Measurements from ENCODE around the gene PLEKHA1. TPM values are rescaled to one million over a fixed set of nuclear protein-coding genes. Genes with fewer than 3 reads are reported as not detected.

The PLEKHA1 gene
- total and polyA plus RNA-seq, 2 of the 4 experiments (the other 2 are of a cell fraction) = 7.2 to 9.5 TPM

DNA sequence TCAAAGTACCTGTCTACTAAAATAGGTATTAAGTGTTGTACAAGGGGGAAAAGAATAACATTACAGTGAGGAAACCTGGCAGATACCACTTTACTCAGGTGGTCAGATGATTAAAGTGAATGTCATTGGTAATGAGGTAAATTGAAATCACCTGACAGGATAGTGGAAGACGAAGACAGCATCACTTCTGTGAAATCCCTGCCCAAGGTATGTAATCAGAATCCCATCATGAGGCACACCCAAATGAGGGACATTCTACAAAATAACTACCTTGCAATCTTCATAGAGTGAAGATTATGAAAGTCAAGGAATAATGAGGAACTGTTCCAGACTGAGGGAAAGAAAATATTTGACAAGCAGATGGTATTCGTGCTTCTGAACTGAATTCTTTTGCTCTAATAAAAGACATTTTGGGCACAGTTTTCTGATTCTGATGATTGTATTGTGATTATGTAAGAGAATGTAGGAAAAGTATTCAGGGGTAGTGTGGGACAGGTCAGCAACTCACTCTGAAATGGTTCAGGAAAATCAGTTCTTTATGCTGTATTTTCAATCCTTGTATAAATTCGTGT lies 46.6 kb downstream of the PLEKHA1 start:
- DNase-seq (no peak), ATAC-seq (ENCODE audit: low read depth) (no peak)
- Histone ChIP-seq H3K9me3 (ENCODE audit: control insufficient read depth, insufficient read depth, low read length) (no peaks in the 10 kb centered on the region), H4K20me1 (ENCODE audit: insufficient read depth, low read length) (no peaks in the 10 kb centered on the region), H3K9ac (ENCODE audit: low read depth, low read length) (no peak overlapping the region), H3K27ac (ENCODE audit: insufficient read depth, low read length) (no peak overlapping the region), H4K8ac (ENCODE audit: low read depth in 2 of 2, low read length in 2 of 2) (no peak overlapping the region), H4K5ac (ENCODE audit: low read depth, low read length) (no peak overlapping the region), H3K23ac (ENCODE audit: low read depth, low read length) (no peak overlapping the region), H3K4ac (ENCODE audit: low read depth, low read length) (no peak overlapping the region), H3K4me1 (ENCODE audit: control insufficient read depth, insufficient read depth, low read length) (peaks cover 4% of the 10 kb centered on the region), H3K79me1 (ENCODE audit: low read depth in 1 of 2, low read length in 2 of 2) (no peaks in the 10 kb centered on the region), H2BK5ac (ENCODE audit: low read depth, low read length, poor library complexity, severe bottlenecking) (no peak overlapping the region), H4K91ac (ENCODE audit: insufficient read depth, low read depth, low read length) (no peak overlapping the region), H2AK5ac (ENCODE audit: low read depth, low read length) (no peak overlapping the region), H3K27me3 (ENCODE audit: control insufficient read depth, insufficient read depth, low read length) (no peaks in the 10 kb centered on the region), H3K18ac (ENCODE audit: low read depth, low read length) (no peak overlapping the region), H3K9me1 (ENCODE audit: insufficient read depth, low read length) (peaks cover 5% of the 10 kb centered on the region), H3K4me2 (ENCODE audit: low read depth, low read length) (no peak overlapping the region), H2BK20ac (ENCODE audit: low read depth, low read length) (no peak overlapping the region), H2AK9ac (replicated peaks; ENCODE audit: low read depth, low read length, poor library complexity) (no peak overlapping the region), H2BK120ac (ENCODE audit: low read depth, low read length) (no peak overlapping the region), H3K14ac (replicated peaks; ENCODE audit: low read depth, low read length) (no peak overlapping the region), H3K56ac (ENCODE audit: extremely low read depth, insufficient read depth, low read length) (no peak overlapping the region; the same call in 1 of the 2 replicates), H3K36me3 (ENCODE audit: control insufficient read depth, insufficient read depth, low read length) (peaks cover under 1% of the 10 kb centered on the region; the same call in 1 of the 2 replicates), H2AFZ (replicated peaks; ENCODE audit: low read length, poor library complexity) (no peak overlapping the region), H2BK15ac (ENCODE audit: low read depth, low read length) (no peak overlapping the region), H3K4me3 (ENCODE audit: insufficient read depth, low read depth, low read length) (no peak overlapping the region)
- WGBS, 2 experiments (ENCODE audit: extremely low coverage in 2 of 2, insufficient read length in 1 of 2) = 67% methylated on average over 1 of the region's 3 CpGs; no CpG with 5 or more reads in 1 of the 2 experiments
- CTCF ChIA-PET = no interaction called here
- BruUV-seq (replicated peaks) = no TSS peak
- in situ Hi-C loops (cut with MboI; ENCODE audit: low sequenced_read_pairs) = no loop called here
- TF ChIP-seq CHD1 (IDR thresholded peaks at IDR 0.05; ENCODE audit: low read depth, low read length) = no peak
- no peak for TF ChIP-seq MAFK (IDR thresholded peaks at IDR 0.05; ENCODE audit: low read depth, low read length)
- TF ChIP-seq POLR2A (IDR thresholded peaks at IDR 0.05; ENCODE audit: low read depth, low read length) = no peak
- TF ChIP-seq, protein P1, sequence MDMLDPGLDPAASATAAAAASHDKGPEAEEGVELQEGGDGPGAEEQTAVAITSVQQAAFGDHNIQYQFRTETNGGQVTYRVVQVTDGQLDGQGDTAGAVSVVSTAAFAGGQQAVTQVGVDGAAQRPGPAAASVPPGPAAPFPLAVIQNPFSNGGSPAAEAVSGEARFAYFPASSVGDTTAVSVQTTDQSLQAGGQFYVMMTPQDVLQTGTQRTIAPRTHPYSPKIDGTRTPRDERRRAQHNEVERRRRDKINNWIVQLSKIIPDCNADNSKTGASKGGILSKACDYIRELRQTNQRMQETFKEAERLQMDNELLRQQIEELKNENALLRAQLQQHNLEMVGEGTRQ (IDR thresholded peaks at IDR 0.05; ENCODE audit: low read depth, low read length) = no peak
- no peak for TF ChIP-seq CEBPB (IDR thresholded peaks at IDR 0.05; ENCODE audit: low read depth, low read length)
- TF ChIP-seq, protein P2, sequence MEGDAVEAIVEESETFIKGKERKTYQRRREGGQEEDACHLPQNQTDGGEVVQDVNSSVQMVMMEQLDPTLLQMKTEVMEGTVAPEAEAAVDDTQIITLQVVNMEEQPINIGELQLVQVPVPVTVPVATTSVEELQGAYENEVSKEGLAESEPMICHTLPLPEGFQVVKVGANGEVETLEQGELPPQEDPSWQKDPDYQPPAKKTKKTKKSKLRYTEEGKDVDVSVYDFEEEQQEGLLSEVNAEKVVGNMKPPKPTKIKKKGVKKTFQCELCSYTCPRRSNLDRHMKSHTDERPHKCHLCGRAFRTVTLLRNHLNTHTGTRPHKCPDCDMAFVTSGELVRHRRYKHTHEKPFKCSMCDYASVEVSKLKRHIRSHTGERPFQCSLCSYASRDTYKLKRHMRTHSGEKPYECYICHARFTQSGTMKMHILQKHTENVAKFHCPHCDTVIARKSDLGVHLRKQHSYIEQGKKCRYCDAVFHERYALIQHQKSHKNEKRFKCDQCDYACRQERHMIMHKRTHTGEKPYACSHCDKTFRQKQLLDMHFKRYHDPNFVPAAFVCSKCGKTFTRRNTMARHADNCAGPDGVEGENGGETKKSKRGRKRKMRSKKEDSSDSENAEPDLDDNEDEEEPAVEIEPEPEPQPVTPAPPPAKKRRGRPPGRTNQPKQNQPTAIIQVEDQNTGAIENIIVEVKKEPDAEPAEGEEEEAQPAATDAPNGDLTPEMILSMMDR (conservative IDR thresholded peaks at IDR 0.05; ENCODE audit: low read depth, low read length) = no peak
- TF ChIP-seq NFE2L2 (IDR thresholded peaks at IDR 0.05; ENCODE audit: low read depth, low read length) = no peak
- no peak for TF ChIP-seq MAZ (IDR thresholded peaks at IDR 0.05; ENCODE audit: borderline replicate concordance, low read depth, low read length)
- no peak for TF ChIP-seq RCOR1 (IDR thresholded peaks at IDR 0.05; ENCODE audit: insufficient replicate concordance, low read length)
- no peak for TF ChIP-seq BHLHE40 (IDR thresholded peaks at IDR 0.05; ENCODE audit: low read depth, low read length)
- no peak for TF ChIP-seq SMC3 (IDR thresholded peaks at IDR 0.05; ENCODE audit: low read depth, low read length)
- POLR2A ChIA-PET (ENCODE audit: unreplicated experiment) = no interaction called here
- intact Hi-C loops (cut with micrococcal nuclease) = loop anchor here (5.0 kb wide), 1 partner anchor 44 kb away; no protein-coding TSS in a partner anchor
- dilution Hi-C loops (cut with HindIII; ENCODE audit: low sequenced_read_pairs, unreplicated experiment) = no loop called here
